ENCODE measurements around the gene GGA2.

The GGA2 gene

GRCh38 chr16:23505671-23506605 lies 4.4 kb downstream of the GGA2 start:
- peaks cover 13% of the 10 kb centered on the region for H3K4me1 ChIP-seq (ENCODE audit: control insufficient read depth, insufficient read depth, low read length)
- H3K36me3 ChIP-seq (ENCODE audit: control insufficient read depth in 2 of 2, insufficient read depth in 1 of 2, low read length in 2 of 2): peaks cover 0 to 3% of the 10 kb centered on the region in 2 experiments; a peak in 2 of 3 replicates
- ChIA-PET CTCF (interaction anchor here (1.0 kb wide), 1 partner anchor 44 kb away, joined by 3 read pairs; no protein-coding TSS in a partner anchor), POLR2A (interaction anchor here (0.5 kb wide), 1 partner anchor 47 kb away, joined by 4 read pairs; no protein-coding TSS in a partner anchor)
- H3K4me3 ChIP-seq (ENCODE audit: low read depth, low read length): no peak overlapping the region
- TF ChIP-seq PRDM4 (tag by site-specific recombination; IDR thresholded peaks at IDR 0.05) (no peak), ZBTB11 (tag by site-specific recombination; conservative IDR thresholded peaks at IDR 0.05; ENCODE audit: low read depth) (no peak), ZNF302 (tag by site-specific recombination; IDR thresholded peaks at IDR 0.05; ENCODE audit: low read depth) (no peak), PRDM1 (tag by site-specific recombination; IDR thresholded peaks at IDR 0.05) (peak; percentile 79), ZNF600 (tag by site-specific recombination; IDR thresholded peaks at IDR 0.05) (0 out of 2 replicates have a peak, but pooled peaks have one; percentile 37), ZFHX2 (tag by site-specific recombination; conservative IDR thresholded peaks at IDR 0.05) (peak; percentile 73), ZNF174 (tag by site-specific recombination; IDR thresholded peaks at IDR 0.05) (no peak), EGR2 (tag by site-specific recombination; IDR thresholded peaks at IDR 0.05; ENCODE audit: low read depth) (peak; percentile 91)
- H3K9me3 ChIP-seq (ENCODE audit: control insufficient read depth, insufficient read depth, low read depth, low read length): no peaks in the 10 kb centered on the region
- no peak overlapping the region for H3K27ac ChIP-seq (ENCODE audit: extremely low read depth, low read depth, low read length)

- Histone ChIP-seq H3K4me3 (ENCODE audit: low read depth, low read length) (no peak overlapping the region), H3K27ac (ENCODE audit: extremely low read depth, low read depth, low read length) (peak overlapping the region; percentile 11; the same call in 1 of the 2 replicates), H3K36me3 (ENCODE audit: control insufficient read depth in 2 of 2, insufficient read depth in 1 of 2, low read length in 2 of 2) (peaks cover 0 to 7% of the 10 kb centered on the region in 2 experiments; a peak in 2 of 3 replicates), H3K4me1 (ENCODE audit: control insufficient read depth, insufficient read depth, low read length) (peaks cover 13% of the 10 kb centered on the region), H3K9me3 (ENCODE audit: control insufficient read depth, insufficient read depth, low read depth, low read length) (no peaks in the 10 kb centered on the region)
- ChIA-PET POLR2A (interaction anchor here (0.5 to 1.1 kb wide), 2 partner anchors 47 to 52 kb away, joined by 4 read pairs; partner anchors contain the start of genes EARS2 and UBFD1), CTCF (interaction anchor here (1.1 kb wide), 1 partner anchor 44 kb away, joined by 3 read pairs; no protein-coding TSS in a partner anchor)
- TF ChIP-seq ZNF211 (tag by site-specific recombination; IDR thresholded peaks at IDR 0.05; ENCODE audit: low read depth) (no peak), ZBTB8A (tag by site-specific recombination; IDR thresholded peaks at IDR 0.05) (0 out of 2 replicates have a peak, but pooled peaks have one; percentile 1)
These were observed 5.1 kb downstream of the GGA2 start for GRCh38 chr16:23505180-23505665.

- ChIA-PET POLR2A (interaction anchor here (1.1 kb wide), 1 partner anchor 52 kb away, joined by 4 read pairs; the partner anchor contains the start of genes EARS2 and UBFD1), CTCF (interaction anchor here (0.9 to 1.1 kb wide), 2 partner anchors 43 to 70 kb away, joined by 3 read pairs; no protein-coding TSS in a partner anchor)
- peak overlapping the region; percentile 11; the same call in 1 of the 2 replicates for H3K27ac ChIP-seq (ENCODE audit: extremely low read depth, low read depth, low read length)
- H3K4me1 ChIP-seq (ENCODE audit: control insufficient read depth, insufficient read depth, low read length): peaks cover 13% of the 10 kb centered on the region
- no peak overlapping the region; the same call in 1 of the 2 replicates for H3K4me3 ChIP-seq (ENCODE audit: low read depth, low read length)
- H3K9me3 ChIP-seq (ENCODE audit: control insufficient read depth, insufficient read depth, low read depth, low read length): no peaks in the 10 kb centered on the region
- peaks cover 0 to 10% of the 10 kb centered on the region in 2 experiments; a peak in 2 of 3 replicates for H3K36me3 ChIP-seq (ENCODE audit: control insufficient read depth in 2 of 2, insufficient read depth in 1 of 2, low read length in 2 of 2)
- TF ChIP-seq ZNF354C (tag by site-specific recombination; IDR thresholded peaks at IDR 0.05; ENCODE audit: borderline replicate concordance, low read depth) (no peak), ZNF416 (tag by site-specific recombination; IDR thresholded peaks at IDR 0.05) (no peak), ZNF449 (tag by site-specific recombination; IDR thresholded peaks at IDR 0.05) (peak; percentile 63), ZXDB (tag by site-specific recombination; IDR thresholded peaks at IDR 0.05) (peak; percentile 67), SETDB1 (IDR thresholded peaks at IDR 0.05; ENCODE audit: insufficient read length, low read length) (no peak), TRIM28 (IDR thresholded peaks at IDR 0.05; ENCODE audit: borderline replicate concordance, low read length) (no peak), ZNF350 (tag by site-specific recombination; IDR thresholded peaks at IDR 0.05) (no peak), ZNF292 (tag by site-specific recombination; IDR thresholded peaks at IDR 0.05; ENCODE audit: borderline replicate concordance, low read depth) (no peak)
These were observed 5.7 kb downstream of the GGA2 start for GRCh38 chr16:23504453-23505179.

Measured in HEK293 (cell line).